Body of pancreas (tissue), 4 donors: ENCODE data around the gene DLG3.

Source experiments
- POLR2A ChIP-seq, 3 donors: fragments of 450-650 bp; IDR thresholded peaks; one replicate each; pipeline ENCODE4 v1.6.1; 2016; ENCODE audit warnings: antibody characterized with exemption in 3 of 3, mild to moderate bottlenecking in 2 of 3
- TF ChIP-seq, protein P1 (sequence below), 7 experiments: fragments of 450-650 bp in 4 of 7; fragments of 200-600 bp in 3 of 7; sonication (generic) in 3 of 7; IDR thresholded peaks; one replicate each; pipeline ENCODE4 v1.5.1; 2016 to 2019; ENCODE audit warnings: antibody characterized with exemption in 7 of 7

DNA sequence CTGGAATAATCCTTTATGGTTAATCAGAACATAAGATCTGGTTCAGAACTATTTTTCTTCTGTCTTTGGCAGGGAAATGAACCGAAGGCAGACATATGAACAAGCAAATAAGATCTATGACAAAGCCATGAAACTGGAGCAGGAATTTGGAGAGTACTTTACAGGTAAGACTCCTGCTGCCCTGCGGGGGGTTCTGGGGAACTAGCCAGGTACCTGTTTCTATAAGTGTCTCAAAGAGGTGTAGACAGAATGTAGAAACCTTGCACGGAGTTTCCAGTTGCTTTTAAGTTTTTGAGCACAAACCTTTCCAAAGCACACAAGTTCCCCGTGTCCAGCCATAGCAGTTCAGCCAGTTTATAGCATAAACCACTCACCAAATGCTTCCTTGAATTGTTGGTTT lies 56.2 kb downstream of the DLG3 start:
- TF ChIP-seq, protein P1, sequence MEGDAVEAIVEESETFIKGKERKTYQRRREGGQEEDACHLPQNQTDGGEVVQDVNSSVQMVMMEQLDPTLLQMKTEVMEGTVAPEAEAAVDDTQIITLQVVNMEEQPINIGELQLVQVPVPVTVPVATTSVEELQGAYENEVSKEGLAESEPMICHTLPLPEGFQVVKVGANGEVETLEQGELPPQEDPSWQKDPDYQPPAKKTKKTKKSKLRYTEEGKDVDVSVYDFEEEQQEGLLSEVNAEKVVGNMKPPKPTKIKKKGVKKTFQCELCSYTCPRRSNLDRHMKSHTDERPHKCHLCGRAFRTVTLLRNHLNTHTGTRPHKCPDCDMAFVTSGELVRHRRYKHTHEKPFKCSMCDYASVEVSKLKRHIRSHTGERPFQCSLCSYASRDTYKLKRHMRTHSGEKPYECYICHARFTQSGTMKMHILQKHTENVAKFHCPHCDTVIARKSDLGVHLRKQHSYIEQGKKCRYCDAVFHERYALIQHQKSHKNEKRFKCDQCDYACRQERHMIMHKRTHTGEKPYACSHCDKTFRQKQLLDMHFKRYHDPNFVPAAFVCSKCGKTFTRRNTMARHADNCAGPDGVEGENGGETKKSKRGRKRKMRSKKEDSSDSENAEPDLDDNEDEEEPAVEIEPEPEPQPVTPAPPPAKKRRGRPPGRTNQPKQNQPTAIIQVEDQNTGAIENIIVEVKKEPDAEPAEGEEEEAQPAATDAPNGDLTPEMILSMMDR (IDR thresholded peaks at IDR 0.05): no peak
- TF ChIP-seq POLR2A (IDR thresholded peaks at IDR 0.05): no peak
